ENCODE measurements around the gene ACSL6.

ACSL6 gene

GRCh38 chr5:132011622-132012343 lies at the start of gene ACSL6:
TSS of gene ACSL6 (minus strand) at chr5:132011658. CDS start at chr5:132011553, 105 bp downstream.
- Histone ChIP-seq H3K27me3 (replicated peaks; ENCODE audit: control insufficient read depth, insufficient read depth, low read length) (peaks cover 3% of the 10 kb centered on the region), H3K4me3 (replicated peaks; ENCODE audit: low read depth, low read length) (peak within 1 kb of the TSS; percentile 34), H3K36me3 (ENCODE audit: control insufficient read depth, insufficient read depth, low read length) (no peaks in the 10 kb centered on the region)
- peak; percentile 17 for TF ChIP-seq CTCF (IDR thresholded peaks at IDR 0.05; ENCODE audit: insufficient read depth, low read length, poor library complexity, severe bottlenecking)
- DNase-seq (ENCODE audit: extremely low read depth, insufficient read length): no peak

- H3K27me3 ChIP-seq (replicated peaks; ENCODE audit: control insufficient read depth, insufficient read depth, low read length): no peaks in the 10 kb centered on the region
- no peaks in the 10 kb centered on the region for H3K36me3 ChIP-seq (ENCODE audit: control insufficient read depth, insufficient read depth, low read length)
- no peak for TF ChIP-seq CTCF (IDR thresholded peaks at IDR 0.05; ENCODE audit: insufficient read depth, low read length, poor library complexity, severe bottlenecking)
- DNase-seq (ENCODE audit: extremely low read depth, insufficient read length): no peak
- H3K4me3 ChIP-seq (replicated peaks; ENCODE audit: low read depth, low read length): no peak within 1 kb of the TSS
Measured at GRCh38 chr5:132060501-132061161, 49.2 kb upstream of the ACSL6 start, which contains the start of gene IL3. TSS of gene IL3 (plus strand) at chr5:132060655. CDS start at chr5:132060707, 52 bp downstream.

GRCh38 chr5:132059696-132060500 lies 48.4 kb upstream of the ACSL6 start:
- Histone ChIP-seq H3K36me3 (ENCODE audit: control insufficient read depth, insufficient read depth, low read length) (no peaks in the 10 kb centered on the region), H3K27me3 (replicated peaks; ENCODE audit: control insufficient read depth, insufficient read depth, low read length) (no peaks in the 10 kb centered on the region), H3K4me3 (replicated peaks; ENCODE audit: low read depth, low read length) (no peak overlapping the region)
- TF ChIP-seq CTCF (IDR thresholded peaks at IDR 0.05; ENCODE audit: insufficient read depth, low read length, poor library complexity, severe bottlenecking): no peak
- no peak for DNase-seq (ENCODE audit: extremely low read depth, insufficient read length)

GRCh38 chr5:132059043-132059695 lies 47.7 kb upstream of the ACSL6 start:
- no peak for TF ChIP-seq CTCF (IDR thresholded peaks at IDR 0.05; ENCODE audit: insufficient read depth, low read length, poor library complexity, severe bottlenecking)
- H3K36me3 ChIP-seq (ENCODE audit: control insufficient read depth, insufficient read depth, low read length): no peaks in the 10 kb centered on the region
- H3K27me3 ChIP-seq (replicated peaks; ENCODE audit: control insufficient read depth, insufficient read depth, low read length): no peaks in the 10 kb centered on the region
- no peak for DNase-seq (ENCODE audit: extremely low read depth, insufficient read length)
- no peak overlapping the region for H3K4me3 ChIP-seq (replicated peaks; ENCODE audit: low read depth, low read length)

- no peak for TF ChIP-seq CTCF (IDR thresholded peaks at IDR 0.05; ENCODE audit: insufficient read depth, low read length, poor library complexity, severe bottlenecking)
- no peak overlapping the region for H3K4me3 ChIP-seq (replicated peaks; ENCODE audit: low read depth, low read length)
- H3K27me3 ChIP-seq (replicated peaks; ENCODE audit: control insufficient read depth, insufficient read depth, low read length): no peaks in the 10 kb centered on the region; the same call in 1 of the 2 replicates
- no peaks in the 10 kb centered on the region for H3K36me3 ChIP-seq (ENCODE audit: control insufficient read depth, insufficient read depth, low read length)
- no peak for DNase-seq (ENCODE audit: extremely low read depth, insufficient read length)
Measured at GRCh38 chr5:132058646-132059042, 47.2 kb upstream of the ACSL6 start.

All from GM06990 (cell line).